C1 segment of cervical spinal cord (tissue), 14 donors: ENCODE results near the gene CFL1.
"Not testable (repeated sequence)": the region's sequence is repeated elsewhere in the genome, so short reads cannot be mapped to it uniquely, and the experiment has no call there.

ENCODE experiments used
- DNase-seq, 14 donors: peaks; one replicate each; lab custom pipeline; 2025; lab: John Stamatoyannopoulos, UW

Gene CFL1

DNA sequence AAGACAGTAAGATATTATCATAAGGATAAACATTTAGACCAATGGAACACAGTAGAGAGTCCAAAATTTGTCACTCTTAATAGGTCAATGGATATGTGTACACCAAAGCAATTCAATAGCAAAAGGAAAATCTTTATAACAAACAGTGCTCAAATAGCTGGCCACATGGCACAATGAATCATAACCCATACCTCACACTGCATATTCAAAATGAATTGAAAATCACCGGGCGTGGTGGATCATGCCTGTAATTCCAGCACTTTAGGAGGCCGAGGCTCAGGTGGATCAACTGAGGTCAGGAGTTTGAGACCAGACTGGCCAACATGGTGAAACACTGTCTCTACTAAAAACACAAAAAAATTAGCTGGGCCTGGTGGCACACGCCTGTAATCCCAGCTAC, 15.8 kb downstream of the CFL1 start:
- no peak for DNase-seq

DNA sequence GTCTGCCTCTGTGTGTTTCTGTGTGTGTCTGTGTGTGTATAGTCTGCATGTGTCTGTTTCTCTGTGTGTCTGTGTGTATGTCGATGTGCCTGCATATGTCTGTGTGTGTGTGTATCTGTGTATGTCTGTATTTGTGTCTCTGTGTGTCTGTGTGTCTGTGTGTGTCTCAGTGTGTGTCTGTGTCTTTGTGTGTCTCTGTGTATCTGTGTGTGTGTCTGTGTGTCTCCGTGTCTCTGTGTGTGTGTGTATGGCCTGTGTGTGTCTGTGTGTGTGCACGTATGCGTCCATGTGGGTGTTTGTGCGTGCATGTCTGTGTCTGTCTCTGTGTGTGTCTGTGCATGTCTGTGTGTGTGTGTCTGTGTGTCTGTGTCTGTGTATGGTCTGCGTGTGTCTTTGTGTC, 23.8 kb downstream of the CFL1 start:
- no peak for DNase-seq

DNA sequence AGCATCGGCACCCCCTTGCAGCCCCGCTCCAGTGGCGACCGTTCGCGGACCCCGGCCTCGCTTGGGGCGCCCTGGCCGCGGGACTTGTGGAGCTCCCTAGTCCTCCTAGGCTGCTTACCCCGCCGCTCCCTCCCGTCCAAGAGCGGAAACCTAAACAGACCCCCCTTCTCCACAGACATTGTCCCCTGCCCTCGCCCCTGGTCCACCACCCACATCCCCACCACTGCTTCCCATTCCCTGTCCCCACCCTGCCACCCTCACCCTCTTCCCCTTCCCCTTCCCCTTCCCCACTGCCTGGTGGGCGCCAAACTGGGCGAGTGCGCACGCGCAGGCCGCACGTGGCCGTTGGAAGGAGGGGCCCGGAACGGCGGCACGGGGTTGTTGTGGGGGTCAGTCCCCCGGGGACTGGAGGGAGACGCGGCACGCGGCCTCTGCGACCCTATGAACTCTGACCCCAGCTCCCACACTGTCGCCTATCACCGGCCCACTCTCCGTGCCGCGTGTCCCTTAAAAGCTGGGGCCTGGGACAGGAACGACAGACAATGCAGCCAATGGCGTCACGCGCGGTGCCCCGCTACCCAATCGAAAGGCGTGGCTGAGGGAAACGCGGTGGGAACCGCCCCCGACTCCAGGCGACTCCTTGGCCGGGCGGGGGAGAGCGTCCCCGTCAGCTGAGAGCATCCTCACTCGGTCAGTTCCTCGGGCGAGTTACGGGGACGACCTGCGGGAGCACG, 24.5 kb downstream of the CFL1 start, which contains the start of gene SNX32:
Gene SNX32, plus strand, starts transcription at position 667 of the 734 bp plus-strand sequence. CDS start 103 bp downstream, outside the sequence.
- DNase-seq: peak; percentile 54 to 95 (median 90)

DNA sequence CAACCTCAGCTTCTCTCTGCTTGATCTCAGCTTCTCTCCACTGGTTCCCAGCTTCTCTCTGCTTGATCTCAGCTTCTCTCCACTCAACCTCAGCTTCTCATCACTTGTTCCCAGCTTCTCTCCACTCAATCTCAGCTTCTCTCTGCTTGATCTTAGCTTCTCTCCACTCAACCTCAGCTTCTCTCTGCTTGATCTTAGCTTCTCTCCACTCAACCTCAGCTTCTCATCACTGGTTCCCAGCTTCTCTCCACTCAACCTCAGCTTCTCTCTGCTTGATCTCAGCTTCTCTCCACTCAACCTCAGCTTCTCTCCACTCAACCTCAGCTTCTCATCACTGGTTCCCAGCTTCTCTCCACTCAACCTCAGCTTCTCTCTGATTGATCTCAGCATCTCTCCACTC, 25.7 kb downstream of the CFL1 start:
- not testable (repeated sequence) for DNase-seq

DNA sequence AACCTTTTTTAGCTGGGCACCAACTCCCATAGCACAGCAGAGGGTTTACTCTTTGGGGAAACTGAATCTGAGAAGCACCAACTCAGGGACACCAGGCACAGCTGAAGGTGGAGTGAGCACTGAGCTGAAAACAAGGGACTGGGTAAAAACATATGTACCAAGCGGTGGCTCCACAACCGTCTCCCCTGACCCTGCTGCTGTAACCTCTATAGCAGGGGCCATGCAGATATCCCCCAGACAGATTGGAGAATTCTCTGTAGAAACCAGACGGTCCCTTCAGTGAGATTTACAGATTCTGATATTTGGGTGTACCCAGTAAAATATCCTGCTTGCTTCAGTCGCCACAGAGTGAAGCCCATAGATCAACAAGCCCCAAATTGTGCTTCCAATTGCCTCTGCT, 28.5 kb downstream of the CFL1 start:
- no peak for DNase-seq

DNA sequence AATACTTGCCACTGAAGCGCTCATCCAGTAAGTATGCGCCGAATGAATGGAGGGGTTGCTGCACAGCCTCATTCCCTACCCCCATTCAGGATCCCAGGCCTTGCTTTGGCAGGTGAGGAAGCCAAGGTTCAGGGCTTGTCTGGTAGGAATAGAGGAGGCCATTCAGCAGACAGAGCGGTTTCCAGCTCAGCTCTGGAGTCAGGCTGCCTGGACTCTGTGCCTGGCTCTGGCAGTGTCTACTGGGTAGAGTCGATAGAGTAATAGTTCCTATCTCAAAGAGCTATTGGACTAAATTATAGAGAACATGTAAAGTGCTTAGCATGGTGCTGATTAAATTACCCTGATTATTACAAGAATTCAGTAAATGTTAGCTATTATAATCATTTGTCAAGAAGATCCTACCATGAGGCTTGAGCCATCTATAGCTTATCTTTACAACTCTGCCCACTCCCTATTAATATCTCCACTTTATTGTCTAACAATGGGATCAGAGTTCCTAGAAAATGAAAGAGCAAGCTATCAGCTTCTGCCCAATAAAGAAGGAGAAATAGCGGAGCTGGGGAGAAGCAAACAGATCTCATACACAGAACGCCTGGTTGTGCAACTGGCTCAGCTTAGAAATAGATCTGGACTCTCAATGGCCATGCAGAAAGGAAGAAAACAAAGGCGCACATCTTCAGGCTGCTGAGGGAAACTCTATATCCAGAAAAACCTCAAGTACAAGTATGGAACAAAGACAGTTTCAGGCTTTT, 30.8 kb downstream of the CFL1 start:
- no peak for DNase-seq

DNA sequence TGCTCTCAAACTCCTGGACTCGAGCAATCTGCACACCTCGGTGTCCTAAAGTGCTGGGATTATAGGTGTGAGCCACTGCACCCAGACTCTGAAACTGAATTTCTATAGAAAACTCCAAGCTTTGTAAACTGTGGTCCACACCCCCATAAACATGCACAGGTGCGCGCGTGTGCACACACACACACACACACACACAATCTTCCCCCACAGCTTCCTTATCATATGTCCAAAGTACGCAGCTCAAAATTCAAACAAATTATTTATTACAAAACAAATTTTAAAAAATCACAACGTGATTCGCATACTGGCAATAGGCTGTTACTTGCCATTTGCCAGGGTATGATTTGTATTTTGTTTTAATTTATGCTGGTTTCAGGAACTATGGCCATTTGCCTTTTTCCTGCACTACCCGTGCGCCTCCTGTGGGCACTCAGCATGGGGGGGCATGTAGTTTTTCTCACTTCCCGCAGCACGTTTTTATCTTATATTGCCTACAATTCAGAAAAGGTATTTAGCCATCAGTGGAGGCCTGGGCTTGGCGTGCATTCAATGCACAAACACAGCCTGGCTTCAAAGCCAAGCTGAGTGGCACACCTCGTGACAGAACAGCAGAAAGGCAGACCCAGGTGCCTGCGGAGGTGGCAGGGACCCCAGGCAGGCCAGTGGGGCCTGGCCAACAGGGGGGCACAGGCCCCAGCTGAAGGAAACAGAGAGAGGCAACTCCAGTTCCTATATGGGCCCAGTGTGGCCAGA, 35.0 kb downstream of the CFL1 start:
- no peak for DNase-seq

DNA sequence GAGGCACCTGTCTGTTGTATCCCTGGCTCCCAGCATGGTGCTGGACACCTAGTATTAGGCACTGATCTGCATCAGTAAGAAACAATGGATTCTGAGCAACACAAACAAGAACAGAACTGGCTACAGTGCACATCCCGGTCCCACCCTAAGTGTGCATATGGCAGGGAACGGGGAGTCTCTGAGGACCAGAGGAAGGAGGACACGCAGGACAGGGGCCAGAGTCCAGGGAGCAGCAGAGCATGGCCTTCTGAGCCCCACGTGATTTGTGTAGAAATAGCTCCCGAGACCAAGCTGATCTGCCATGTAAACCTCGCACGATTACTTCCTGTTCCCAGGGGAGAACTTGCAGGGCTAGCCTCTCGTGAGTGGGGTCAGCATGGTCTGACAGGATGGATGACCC, 36.9 kb downstream of the CFL1 start:
- DNase-seq: no peak

DNA sequence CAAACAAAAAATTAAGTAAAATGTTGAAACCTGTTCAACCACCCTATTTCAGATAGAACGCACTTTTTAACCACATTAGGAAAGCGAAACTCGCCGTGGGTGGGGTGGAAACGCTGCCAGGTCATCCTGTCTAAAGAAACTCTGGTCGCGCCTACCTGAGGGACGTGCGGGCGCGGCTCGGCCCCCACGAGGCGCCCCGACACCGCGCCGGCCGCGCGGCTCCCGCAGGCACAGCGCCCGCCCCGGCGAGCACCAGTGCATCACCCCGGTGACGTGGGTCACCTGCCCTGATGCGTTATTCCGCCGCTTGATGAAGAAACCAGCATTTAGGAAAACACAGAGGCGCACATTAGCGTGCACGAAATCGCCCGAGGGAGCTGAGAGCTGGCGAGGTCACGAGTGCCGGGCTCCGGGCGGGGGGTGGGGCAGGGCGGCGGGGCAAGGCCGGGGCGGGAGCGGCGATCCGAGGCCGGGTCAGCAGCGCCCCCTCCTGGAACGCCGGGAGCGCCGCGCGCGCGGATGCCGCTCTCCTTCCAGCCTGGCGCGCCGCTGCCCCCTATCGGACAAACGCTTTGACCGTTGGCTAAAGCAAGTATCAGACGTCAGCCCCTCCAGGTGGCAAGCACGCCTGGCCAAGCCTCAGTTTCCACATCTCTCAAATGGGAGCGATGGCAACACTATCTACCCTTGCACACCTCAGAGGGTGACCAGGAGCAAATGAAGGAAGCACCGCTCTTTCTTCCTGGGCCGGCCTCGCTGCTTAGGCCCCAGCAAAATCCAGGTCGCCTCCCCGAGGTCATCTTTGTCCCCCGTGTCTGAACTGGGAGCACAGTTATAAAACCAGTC, 39.9 kb downstream of the CFL1 start:
- DNase-seq: peak; percentile 33 to 96 (median 84)

DNA sequence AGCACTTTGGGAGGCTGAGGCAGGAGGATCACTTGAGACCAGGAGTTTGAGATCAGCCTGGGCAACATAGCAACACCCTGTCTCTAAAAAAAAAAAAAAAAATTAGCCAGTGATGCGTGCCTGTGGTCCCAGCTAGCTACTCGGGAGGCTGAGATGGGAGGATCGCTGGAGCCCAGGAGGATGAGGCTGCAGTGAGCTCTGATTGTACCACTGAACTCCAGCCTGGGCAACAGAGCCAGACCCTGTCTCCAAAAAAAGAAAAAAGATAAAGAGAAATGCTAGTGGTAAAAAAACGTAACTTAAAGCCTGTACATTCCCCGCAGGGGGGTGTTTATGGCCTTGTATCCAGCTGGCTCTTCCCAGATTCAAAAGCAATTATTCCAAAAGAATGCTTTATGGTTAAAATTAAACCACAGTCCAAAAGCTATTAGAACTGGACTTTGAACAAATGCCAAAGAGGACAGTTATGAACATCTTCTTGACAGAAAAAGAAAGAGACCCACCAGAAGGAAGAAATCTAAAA, 40.6 kb downstream of the CFL1 start:
- DNase-seq: no peak

DNA sequence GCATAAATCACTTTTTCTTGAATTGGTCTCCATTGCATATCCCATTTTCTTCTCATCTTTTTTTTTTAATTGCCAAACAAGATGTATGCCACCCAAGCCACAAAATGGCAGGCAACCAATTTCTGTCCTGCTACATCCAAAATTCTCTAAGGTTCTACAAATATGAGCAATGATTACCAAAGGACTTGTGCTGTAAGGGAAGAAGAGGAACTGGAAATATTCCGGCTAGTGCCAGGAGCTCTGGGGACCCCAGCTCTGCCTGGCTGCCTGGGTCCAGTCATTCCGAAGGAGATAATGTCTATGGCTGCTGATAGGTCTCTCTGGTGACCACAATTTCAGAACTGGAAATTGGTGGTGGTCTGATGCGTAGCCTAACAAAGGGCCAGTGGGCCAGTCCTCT, 41.3 kb downstream of the CFL1 start:
- no peak for DNase-seq

DNA sequence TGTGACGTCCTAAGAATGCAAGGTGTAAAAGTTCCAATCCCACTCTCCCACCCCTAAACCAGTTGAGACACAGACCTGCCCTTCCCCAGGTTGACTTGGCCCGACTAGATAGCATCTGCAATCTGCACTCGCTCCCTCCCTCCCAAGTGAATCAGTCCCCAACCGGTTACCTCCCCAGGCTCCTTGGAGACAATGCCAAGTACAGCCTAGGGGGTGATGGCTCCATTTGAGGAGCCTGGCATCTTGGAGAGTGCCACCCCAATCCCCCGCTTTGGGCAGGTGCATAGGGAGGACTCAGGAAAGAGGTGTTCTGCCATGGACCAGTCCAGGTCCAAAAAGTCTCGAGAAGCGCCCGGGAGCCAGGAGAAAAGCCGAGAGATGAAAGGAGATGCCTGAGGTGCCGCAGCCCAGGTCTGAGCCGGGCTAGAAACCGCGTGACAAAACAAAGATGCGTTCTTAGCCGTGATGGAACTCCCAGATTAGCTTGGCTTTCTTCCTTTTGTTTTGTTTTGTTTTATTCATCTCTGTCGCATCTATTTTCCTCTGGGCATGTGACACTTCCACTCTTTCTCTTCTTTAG, 42.9 kb downstream of the CFL1 start:
- no peak for DNase-seq

DNA sequence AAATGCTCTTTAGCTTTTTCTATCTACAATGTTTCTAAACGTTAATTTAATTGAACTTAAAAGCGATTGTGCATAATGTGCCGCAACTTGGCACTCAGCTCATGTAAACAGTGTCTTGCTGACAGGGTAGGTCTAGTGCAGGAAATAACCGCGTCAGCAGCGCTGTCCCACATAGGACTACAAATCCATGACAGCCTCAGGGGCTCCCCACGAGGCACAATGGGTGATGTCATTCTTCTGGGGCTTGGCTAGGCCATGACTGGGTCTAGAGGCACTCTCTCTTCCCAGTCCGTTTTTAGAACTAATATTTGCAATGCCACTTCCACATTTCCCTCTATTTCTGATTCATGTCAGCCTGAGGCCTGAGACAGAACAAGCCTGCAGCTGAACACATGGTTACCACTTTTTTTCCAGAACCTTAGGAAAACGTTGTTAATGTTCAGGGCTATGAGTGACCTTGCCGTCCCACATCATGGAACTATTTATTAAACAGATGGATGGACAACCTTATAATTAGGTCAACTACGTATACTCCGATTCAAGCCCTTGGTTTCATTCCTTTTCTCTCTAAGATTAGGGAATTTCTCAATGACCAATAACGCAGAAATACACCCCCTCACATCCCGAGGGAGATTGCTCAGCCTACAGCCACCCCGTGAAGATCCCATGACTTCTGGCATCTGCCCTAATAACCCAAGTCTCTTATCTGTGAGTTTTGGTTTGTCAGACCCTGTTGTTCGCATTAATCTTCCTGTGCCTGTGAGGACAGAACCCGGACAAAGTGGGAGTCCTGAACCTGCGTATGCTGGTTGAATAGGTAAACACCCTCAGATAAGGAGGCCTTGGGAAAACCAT, 43.6 kb downstream of the CFL1 start:
- DNase-seq: peak in 3 of 14 donors; percentile 1 to 36 (median 7)

DNA sequence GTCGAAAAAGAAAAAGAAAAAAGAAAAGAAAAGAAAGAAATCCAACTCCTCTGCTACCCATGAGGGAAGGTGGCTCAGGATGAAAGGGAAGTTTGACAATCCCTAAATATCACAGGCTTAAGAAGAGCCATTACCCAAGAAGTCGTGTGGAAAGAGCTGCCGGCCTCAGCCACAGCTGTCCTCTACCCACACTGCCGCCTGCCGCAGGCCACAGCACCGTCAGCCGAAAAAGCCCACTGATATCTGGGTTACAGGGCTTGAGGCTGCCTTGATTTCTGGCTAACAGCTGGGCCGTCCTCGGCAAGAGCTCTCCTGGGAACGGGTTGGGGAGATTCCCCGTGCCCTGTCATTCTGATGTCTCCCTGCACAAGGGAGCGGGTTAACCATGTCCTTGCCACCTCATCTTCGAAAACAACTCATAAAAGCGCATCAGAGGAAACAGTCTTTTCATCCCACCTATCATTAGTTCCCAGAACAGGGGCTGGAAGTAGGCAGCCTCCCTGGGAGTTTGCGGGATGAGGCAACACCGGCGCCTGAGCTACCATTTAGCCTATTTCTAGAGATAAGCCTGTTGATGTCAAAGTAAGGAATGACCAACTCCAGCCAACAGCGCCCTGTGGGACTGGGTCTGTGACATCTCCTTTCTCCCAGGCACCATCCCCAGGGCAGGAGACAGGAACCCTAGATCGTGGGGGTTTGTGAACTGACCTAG, 46.1 kb downstream of the CFL1 start:
- DNase-seq: no peak

DNA sequence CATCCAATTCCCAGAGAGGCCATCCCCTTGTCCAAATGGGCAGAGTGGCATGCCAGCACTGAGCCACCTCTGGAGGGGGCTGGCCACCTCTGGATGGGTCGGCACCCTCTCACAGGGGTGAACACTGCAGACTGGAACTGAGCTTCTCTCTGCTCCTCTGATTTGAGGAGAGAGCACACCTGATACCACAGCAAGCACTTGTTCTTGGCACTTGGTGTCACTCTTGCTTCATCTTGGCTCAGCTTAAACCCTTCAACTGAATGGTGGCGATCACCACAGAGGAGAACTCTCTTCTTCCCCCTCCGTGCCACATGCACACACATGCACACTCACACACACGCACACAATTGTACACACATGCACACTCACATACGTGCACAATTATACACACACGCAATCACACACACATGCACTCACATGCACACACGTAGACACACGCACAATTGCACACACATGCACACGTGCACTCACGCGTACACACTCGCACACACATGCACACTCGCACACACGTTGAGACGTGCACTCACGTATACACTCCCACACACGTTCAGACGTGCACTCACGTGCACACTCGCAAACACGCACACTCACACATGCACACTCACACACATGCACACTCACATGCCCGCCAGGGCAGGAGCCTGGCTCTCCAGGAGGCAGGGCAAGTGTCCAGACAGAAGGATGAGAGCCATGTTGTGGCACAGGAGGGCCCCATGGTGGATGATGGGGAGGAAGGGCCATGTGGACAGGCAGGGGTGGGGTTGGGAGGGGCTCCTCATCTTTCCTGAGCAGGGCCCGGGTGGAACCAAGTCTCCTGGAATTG, 47.7 kb downstream of the CFL1 start:
- DNase-seq: no peak

DNA sequence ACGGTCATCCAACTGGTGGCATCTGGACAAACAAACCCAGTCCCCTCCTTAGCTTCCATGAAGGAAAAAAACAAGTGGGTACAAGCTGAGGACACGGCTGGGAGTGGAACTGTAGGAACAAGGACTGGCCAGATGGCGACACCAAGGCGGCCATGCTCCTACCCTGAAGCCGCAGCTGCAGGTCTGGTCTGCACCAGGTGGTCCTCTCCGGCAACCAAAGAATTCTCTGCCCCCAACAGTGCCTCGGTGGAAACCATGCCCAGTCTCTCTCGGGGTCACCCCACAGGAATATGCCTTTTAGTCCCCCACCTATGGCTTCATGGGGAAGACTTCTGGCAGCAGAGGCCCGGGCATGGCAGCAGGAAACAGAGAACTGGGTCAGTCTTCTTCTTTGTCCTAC, 48.5 kb downstream of the CFL1 start:
- DNase-seq: no peak

DNA sequence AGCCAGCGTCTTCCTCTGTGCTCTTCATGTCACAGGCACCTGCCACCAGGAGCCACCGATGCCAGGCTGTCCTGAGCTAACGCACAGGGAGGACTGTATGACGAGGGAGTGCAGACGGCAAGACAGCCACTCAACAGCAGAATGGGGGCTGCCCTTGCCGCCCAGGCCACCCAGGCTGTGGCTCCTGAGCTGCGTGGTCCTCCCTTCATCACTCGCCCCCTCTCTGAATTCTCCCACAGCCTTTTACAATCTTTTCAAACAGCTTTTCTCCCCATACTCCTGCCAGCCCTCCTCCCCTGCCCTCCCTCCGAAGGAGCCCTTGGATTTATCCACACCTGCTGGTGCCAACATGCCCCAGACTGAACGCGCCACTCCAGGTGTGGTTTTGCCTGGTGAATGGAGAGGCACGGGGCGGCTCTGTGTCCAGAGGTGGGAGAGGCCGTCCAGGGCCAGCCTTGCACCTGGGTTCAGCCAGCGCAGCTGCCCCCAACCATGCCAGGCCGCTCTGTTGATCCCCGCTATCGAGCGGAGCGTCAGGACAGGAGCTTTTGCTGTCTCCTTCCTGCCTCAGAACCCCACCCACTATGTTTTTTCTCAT, 49.1 kb downstream of the CFL1 start:
- DNase-seq: no peak

DNA sequence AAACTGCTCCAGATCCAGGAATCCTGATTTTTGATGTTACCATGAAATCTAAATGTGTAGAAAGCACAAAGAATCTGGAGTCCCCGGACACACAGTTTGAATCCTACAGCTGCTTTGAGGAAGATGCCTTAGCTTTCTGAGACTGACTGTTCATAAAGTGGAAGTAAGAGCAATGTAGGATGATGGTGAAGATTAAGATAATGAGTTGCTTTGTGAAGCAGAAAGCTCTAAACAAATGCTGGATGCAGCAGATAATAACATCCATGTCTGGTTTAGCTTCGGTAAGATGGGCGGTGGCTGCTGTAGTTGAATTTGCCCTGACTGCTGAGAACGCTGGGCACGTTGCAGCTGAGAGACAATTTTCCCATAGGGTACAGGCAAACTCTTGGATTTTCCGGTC, 51.0 kb downstream of the CFL1 start:
- no peak for DNase-seq
